Measurements from ENCODE around the gene SPRED1.

GRCh38 chr15:38217788-38218609, 34.6 kb upstream of the SPRED1 start:
- TF ChIP-seq CTCF (IDR thresholded peaks at IDR 0.05) (no peak), POLR2A (IDR thresholded peaks at IDR 0.05) (no peak)

All from heart left ventricle (tissue), 13 donors.